ENCODE measurements around the gene CHMP6.

CHMP6 gene

DNA sequence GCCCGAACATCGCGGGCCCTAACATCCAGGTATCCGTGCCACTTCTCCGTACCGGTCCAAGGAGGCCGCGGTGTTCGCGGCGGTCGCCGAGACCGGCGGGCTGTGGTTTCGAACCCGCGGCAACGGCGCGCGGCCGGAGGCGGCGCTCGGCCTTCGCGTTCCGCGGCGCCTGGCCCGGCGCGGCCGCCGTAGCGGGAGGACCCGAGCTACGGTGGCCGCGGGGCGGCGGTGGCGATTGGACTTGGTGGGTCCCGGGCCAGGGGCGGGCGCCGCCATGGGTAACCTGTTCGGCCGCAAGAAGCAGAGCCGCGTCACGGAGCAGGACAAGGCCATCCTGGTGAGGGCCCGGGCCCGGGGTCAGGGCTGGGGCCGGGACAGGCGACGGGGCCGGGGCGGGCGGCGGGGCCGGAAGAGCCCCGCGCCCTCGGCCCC is at the start of gene CHMP6:
Gene CHMP6 (plus strand): TSS at position 197 of the 432 bp plus-strand sequence. CDS start 78 bp downstream, at position 275.
- peak; percentile 30 for DNase-seq (ENCODE audit: low read depth)

DNA sequence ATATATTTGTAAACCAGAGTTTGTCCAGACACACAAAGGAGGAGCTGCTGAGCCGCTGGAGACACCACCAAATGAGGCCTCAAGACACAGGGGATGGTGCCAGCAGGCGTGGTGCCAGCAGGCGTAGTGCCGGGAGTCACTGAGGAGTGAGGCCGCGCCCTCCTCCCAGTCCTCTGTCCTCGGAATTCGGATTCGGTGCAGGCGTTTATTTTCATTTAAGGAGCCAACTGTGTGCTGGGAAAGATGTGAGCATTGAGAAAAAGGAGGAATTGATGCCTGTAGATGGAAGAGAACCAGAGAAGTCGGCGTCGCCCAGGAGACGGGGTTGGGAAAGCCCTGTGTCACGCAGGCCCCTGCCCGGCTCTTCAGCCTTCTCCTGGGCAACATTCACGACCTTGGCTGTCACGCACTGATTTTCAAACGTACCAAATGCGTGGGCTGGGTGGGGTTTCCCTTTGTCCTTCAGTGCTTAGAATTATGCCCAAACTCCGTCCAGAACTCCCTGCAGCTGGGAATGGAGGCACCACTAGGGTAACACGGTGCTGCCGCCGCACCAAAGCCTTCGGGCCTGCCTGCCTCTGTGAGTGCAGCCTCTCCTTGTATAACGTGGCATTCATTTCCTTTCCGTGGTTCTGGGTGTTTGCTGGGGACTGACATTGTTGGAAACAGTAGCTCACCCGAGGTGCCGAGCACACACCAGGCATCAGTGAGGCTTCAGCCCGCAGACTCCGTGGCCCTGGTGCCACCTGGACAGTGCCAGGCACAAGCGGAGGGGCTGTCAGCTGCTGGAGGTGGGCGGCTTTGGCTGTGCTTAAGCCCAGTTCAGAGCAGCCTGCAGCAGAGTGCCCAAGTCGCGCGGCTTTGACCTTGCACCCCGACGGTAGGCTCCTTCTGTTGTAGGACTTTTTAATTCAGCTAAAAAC is 49.0 kb upstream of the CHMP6 start:
- DNase-seq (ENCODE audit: low read depth), result no peak

DNA sequence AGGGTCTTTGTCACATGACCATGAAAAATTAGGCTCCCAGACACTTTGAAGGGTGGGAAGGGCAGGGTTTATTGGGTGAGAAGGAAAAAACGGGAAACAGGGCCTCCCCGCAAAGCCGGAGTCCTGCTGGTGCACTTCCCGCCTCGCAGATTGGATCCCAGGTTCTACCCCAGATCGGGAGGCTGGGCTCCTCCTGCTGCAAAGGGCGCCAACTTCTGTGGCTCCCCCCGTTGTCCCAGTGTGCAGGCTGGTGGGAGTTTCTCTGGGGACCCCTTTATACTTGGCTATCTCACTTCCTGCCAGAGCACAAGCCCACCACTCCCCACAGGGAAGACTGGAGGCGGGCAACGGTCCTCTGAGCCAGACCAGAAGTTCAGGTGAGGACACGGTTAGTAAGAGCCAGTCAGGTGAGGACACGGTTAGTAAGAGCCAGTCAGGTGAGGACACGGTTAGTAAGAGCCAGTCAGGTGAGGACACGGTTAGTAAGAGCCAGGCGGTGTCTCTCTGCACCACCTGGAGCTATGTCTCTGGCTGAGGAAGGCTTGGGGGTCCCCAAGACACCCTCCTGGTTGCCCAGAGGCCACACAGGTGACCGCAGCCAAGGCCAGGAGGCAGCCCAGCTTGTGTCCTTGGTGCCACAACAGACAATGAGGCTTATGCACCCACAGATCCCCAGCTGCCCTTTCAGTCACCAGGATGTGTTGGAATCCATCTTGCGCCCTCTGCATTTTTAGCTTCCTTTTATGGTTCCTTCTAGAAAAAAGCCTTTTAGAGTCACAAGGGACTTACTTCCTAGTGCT is 48.1 kb upstream of the CHMP6 start:
- DNase-seq (ENCODE audit: low read depth), result no peak

DNA sequence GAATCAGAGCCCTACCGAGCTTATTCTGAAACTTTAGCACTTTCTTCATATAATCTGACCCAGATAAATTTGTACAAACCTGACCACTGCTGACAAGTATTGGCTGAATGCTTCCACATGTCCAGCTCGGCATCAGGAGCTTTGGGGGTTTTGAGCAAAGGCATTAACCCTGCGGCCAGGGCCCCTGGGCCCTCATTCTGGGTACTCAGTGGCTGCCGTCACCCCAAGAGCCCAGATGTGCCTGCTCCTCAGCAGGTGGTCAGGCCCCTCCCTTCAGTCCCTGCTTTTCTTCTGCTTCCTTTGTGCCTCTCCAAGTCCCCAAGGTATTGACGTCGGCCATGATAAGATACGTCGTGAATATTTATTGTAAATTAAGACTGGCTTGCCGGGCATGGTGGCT is 47.3 kb upstream of the CHMP6 start:
- no peak for DNase-seq (ENCODE audit: low read depth)

DNA sequence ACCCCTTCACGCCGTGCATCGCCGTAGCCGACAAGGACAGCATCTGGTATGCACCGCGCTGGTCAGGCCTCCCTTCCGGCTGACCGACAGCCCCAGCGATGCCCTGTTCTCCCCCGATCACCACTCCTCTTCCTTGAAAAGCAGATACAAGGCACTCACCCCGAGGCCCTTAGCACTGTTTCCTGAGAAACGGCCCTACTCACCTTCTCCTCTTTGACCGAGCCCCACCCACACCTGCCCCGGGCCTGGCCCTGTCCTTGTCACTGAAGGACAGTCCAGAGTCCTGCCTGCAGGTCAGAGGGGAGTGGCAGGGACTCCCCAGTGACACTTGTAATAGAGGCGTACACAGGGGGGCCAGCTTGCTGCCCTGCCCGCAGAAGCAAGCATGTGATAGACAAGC is 45.9 kb upstream of the CHMP6 start:
- DNase-seq (ENCODE audit: low read depth), result no peak

DNA sequence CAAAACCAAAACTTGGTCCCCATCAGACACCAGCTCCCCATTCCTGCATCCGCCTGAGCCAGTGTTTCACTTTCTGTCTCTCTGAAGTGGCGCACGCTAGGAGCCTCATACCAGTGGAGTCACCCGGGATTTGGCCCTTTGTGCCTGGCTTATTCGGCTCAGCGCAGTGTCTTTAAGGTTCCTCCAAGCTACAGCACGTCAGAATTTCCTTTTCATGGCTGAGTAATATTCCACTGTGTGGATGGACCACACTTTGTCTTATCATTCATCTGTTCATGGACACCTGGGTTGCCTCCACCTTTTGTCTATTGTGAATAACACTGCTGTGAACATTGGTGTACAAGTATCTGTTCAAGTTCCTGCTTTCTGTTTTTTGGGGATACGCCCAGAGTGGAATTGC is 45.2 kb upstream of the CHMP6 start:
- no peak for DNase-seq (ENCODE audit: low read depth)

DNA sequence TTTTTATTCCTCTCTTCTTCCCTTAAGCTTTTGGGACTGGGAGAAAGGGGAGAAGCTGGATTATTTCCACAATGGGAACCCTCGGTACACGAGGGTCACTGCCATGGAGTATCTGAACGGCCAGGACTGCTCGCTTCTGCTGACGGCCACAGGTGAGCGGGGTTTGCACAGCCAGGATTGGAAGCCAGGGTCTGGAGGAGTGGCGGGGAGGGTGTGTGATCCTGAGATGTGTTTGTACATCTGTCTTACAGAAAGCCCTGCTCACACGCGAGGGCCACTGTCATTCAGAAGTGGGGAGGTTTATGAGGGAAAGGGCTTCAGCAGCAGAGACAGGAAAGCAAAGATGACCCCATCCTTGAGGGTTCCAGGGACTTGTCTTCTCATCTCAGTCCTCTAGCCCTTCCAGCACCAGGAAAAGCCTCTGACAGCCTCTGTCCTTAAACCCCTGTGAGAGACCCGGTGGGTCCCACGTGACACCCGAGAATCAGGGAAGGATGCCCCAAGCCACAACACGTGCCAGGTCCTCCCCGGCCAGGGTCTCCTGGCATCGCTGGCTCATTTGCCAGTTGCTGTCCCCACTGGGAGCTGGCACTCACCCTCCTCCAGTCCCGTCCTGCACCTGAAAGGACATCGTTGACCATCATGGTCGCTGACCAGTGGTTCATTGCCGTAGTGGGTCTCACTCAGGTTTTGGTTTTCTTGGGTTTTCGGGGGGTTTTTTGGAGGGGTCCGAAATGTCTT is 44.3 kb upstream of the CHMP6 start:
- DNase-seq (ENCODE audit: low read depth), result no peak

DNA sequence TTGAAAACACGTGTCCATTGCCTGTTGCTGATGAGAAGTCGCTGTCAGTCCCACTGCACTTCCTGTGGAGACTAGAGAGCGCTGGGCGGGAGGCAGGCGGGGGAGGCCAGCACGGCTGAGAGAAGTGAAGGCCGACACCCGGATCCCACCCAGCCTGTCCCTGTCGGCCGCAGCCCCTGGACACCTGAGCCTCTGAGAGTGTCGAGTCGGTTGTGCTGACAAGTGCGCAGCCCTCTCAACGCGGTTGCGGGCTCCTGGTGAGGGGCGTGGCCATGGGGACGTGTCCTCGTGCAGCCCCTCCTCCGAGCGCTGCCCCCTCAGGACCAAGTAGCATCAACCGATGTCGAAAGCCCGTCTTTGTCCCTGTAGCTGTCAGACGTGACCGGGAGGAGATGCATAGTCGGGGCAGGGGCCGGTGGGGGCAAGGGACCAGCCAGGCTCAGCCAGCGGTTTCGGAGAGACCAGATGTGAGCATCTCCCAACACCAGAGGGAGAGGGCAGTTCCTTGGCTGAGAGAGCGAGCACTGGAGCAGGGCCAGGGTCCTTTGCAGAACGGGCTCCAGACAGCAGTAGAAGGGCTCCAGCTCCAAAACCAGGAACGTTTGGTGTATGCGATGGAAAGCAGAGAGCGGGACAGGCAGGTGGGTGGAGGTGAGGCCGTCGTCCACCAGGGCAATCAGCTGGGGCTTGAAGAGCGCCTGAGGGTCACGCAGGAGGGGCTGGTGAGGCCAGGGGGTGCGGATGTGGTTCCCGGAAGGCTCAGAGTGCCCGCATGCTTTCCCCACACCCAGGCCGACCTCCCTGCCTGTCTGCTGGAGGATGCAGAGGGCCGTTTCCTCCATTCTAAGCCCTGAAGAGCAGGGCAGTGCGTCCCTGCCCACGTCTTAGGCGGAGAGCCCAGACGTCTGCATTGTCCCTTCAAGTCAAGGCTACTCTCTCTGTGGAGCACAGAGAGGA is 43.3 kb upstream of the CHMP6 start:
- DNase-seq (ENCODE audit: low read depth), result no peak

DNA sequence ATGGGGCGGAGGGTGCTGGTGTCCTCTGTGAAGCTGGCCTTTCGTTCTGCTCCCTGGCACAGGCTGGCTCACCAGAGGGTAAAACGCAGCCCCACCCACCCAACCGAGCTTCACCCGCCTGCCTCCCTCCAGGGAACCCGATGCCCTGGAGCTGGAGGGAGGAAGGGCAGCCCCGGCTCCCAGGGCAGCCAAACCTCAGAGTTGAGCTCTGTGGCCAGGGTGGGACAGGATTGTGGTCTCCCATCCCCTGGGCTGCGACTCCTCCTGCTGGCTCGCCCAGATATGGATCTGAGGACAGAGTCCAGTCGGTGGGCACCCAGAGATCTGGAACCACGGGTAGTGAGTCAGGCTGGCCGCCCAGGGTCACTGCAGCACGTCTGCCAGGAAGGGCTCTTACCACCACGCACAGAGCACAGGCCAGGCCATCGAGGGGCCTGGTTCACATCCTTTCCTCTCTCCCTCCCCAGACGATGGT is 42.6 kb upstream of the CHMP6 start:
- no peak for DNase-seq (ENCODE audit: low read depth)

DNA sequence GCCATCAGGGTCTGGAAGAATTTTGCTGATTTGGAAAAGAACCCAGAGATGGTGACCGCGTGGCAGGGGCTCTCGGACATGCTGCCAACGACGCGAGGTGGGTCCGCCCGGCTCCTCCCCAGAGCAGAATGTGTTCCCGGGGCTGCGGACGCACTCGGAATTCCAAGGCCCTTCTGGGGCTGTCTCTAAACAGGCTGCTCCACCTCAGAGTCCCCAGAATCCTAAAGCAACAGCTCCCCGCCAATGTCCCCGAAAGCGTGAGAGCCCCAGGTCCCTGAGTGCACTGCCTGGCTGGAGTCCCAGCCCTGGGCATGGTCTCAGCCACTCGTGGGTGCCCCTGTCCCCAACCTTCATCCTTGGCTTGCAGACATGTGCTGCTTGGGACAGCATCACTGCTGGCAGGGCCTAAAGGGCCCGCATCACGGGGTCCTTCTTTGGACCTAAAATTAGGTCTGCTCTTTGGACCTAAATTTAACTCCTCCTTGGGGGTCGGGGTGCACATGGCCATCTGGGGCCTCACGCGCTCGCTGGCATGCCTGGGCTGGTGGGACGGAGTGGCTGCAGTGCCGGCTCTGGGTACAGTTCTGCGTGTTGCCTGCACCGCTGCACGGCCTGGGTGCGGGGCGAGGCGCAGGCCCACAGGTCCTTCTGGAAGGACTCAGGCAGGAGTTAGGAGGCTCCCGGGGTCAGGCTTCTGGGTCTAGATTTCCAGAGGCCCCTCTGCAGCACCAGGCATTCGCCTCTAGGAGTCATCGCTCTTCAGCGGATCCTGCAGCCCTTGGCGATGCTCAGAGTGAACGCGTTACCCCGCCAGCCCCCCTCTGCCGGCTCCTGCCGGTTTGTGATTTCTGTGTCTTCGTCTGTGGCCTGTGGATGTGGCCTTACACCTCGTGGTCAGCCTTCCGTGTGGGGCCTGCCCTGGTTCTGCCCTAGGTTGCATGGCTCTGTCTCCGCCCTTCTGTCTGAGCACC is 41.9 kb upstream of the CHMP6 start:
- DNase-seq (ENCODE audit: low read depth), result no peak

DNA sequence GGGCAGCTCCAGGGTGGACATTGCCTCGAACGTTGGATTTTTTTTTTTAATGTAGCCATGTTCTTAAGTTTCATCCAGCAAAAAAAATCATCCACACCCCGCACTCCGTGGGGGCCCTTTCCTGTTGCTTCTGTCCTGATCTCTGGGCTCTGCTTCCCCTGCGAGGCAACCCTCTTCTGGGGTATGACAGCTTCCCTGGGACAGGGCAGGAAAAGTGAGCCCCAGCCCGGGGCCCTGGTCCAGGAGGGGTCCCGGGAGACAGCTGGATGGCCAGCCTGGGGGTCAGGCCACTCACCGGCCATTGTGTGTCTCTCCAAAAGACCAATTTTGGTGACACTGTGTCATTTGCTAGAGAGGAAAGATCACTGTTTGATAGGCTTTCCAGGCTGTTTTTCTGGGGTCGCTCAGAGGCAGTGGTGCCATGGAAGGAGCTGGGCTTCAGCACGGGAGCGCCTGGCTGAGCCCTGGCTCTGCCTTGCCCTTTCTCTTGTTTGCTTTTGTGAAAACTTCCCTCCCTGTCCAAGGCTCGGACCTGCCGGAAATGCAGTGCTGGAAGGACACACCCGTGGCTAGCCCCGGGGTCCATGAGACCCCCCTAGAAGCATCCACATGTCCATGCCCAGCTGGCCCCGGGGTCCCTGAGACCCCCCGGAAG is 41.0 kb upstream of the CHMP6 start:
- DNase-seq (ENCODE audit: low read depth), result no peak

DNA sequence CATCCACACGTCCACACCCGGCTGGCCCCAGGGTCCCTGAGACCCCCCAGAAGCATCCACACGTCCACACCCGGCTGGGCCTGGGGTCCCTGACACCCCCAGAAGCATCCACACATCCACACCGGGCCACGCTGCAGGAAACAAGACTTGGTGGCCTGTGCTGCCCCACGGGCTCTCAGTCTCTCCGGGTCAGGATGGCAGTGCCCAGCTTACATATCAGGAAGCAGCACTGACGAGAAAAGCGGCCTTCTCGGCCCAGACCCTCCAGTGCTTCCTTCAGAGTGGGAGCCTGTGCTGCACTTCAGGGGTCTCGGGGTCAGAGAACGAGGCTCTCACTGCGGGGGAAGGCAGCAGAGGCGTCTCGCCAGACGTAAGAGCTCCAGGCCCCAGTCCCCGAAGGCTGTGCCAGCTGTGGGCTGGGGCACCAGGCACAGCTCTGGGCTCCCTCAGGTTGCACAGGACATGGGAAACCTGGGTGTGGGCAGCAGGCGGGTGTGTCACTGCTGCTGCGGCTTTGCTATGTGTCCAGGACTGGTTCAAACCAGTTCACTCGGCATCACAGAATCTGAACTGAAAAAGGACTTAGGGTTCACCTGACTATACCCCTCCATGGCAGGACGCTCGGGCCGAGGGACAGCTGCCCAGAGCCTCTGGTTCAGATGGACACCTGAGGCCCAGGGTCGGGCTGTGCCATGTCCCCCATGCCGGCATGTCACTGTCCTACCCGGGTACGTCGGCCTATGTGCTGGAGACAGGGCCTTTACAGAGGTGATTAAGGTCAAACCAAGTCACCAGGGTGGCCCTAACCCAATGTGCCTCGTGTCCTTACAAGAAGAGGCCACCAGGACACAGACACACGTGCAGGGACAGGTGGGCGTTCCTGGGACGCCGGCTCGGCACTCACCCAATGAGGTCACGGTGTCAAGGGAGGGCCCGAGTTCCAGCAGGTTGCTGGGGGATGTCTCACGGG is 40.2 kb upstream of the CHMP6 start:
- DNase-seq (ENCODE audit: low read depth), result no peak

DNA sequence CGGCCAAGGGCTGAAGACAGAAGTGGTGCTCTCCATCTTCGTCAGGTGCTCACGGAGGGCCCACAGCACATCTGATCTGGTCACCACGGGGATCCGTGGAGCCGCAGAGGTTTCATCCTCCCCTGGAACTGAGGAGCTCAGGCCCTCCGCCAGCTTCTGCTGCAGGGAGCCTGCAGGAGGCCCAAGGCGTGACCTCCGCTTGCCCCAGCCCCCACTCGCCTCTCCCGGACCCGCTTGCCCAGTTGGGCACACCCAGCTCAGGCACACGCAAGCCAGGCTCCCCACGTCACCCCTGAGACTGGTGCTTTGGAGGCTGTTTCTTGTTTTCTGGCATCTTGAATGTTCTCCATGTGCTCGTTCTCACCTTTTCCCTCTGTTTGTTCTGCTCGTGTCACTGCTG is 39.4 kb upstream of the CHMP6 start:
- no peak for DNase-seq (ENCODE audit: low read depth)

DNA sequence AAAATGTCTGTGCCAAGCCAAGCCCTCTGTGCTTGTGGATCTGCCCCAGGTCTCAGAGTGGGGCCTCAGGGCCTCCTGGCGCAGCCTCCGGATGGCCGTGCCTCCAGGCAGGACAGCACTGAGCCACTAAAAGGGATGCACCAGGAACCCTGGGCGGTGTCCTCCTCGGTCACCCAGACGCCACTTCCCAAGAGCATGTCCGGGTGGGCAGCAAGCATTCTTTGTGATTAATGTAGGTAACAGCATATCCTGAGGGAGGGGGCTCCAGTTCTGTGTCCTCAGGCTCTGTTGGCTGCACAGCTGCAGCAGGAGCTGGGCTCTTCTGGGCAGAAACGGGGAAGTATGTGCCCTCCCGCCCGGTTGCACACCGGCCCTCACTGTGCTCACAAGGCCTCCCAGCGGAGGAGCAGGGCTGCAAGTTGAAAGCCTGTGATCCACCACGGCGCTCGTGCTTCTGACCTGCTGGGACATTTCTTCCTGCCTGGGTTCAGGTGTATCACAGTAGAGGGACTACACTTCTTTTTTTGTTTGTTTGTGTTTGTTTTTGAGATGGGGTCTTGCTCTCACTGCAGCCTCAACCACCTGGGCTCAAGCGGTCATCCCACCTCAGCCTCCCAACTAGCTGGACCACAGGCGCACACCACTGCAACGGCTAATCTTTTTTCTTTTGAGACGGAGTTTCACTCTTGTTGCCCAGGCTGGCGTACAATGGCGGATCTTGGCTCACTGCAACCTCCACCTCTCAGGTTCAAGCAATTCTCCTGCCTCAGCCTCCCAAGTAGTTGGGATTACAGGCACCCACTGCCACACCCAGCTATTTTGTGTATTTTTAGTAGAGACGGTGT is 37.9 kb upstream of the CHMP6 start:
- DNase-seq (ENCODE audit: low read depth), result no peak

DNA sequence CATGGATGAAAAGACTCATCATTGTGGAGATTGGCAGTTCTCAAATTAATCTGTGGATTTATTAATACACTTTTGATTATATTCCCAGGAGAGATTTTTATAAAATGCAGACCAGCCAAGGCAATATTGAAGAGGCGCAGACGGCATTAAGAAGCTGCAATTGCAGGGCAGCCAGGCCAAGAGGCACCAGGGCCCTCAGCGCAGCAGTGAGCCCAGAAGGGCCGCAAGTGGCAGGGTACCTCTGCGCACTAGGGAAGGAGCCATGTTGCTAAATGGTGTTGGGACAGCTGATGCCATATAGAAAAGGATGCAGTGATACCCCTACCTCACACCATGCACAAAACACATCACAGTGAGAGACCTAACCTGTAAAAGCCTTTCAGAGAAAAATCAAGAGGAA is 36.6 kb upstream of the CHMP6 start:
- no peak for DNase-seq (ENCODE audit: low read depth)

DNA sequence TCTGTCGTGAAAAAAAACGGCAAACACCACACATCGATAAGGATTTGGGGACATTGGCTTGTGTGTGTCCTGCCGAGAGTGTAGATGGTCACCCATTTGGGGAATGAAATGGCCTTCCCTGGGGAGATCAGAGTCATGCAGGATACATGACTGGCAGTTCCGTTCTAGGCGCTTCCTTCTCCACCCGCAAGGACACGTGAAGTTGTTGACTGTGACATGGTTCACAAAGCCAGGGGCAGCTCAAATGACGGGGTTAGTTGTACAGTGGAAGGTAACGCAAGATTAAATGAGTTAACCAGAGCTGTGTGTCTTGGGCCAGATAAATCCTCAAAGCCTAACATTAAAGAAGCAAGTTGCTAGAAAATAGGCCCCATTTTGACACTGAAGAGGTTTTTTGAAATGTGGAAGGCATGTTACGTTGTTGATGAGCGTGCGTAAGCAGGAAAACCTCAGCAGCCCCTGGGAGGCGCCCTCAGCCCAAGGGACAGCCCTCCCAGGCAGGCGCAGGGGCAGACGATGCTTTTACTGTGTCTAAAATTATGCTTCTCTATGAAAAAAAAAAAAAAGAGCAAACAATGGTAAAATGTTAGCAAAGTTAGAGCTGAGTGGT is 35.9 kb upstream of the CHMP6 start:
- no peak for DNase-seq (ENCODE audit: low read depth)
